IPS DF 19.7 (cell line): Measurements from ENCODE around the gene TRAPPC6A.

Source experiments
- DNase-seq: peaks from one replicate; pipeline ENCODE4 v3.0.0-alpha.2; 2013; ENCODE audit warnings: low read depth, low spot score

The TRAPPC6A gene

GRCh38 chr19:45186509-45187334, 8.7 kb upstream of the TRAPPC6A start:
- DNase-seq, result no peak

DNA sequence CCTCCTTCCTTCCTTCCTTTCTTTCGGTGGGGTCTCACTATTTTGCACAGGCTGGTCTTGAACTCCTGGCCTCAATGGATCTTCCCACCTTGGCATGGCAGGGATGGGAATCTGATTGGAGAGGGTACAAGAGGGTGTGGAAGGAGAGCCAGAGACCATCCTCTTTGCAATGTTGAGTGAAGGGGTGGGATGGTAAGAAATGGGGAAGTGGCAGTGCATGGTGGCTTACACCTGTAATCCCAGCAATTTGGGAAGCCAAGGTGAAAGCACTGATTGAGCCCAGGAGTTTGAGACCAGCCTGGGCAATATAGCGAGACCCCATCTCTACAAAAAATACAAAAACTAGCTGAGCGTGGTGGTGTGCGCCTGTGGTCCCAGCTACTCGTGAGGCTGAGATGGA, 6.1 kb upstream of the TRAPPC6A start:
- no peak for DNase-seq

GRCh38 chr19:45182758-45183157, 4.7 kb upstream of the TRAPPC6A start:
- DNase-seq, result no peak

- DNase-seq, result no peak
These were observed 2.9 kb upstream of the TRAPPC6A start for GRCh38 chr19:45180936-45181335.

DNA sequence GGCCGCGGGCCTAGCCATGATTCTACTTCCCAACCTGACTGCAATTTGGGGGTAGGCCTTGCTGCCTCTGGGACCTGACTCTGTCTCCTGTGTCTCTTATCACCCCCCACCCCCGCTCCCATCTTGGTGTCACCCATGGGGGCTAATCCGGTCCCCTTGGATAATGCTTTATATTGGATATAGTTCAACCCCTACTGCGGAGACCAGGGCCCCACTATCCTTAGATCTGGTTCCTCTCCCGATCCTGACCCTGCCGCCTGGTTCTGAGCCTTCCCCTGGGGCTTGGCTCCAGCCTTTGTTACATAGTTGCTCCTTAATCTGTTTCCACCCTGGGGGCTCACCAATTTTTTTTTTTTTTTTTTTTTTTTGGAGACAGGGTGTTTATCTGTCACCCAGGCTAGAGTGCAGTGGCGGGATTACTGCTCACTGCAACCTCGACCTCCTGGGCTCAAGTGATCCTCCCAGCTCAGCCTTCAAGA, 1.9 kb upstream of the TRAPPC6A start:
- no peak for DNase-seq

- no peak for DNase-seq
These were observed 1.2 kb upstream of the TRAPPC6A start for GRCh38 chr19:45179072-45179891.

DNA sequence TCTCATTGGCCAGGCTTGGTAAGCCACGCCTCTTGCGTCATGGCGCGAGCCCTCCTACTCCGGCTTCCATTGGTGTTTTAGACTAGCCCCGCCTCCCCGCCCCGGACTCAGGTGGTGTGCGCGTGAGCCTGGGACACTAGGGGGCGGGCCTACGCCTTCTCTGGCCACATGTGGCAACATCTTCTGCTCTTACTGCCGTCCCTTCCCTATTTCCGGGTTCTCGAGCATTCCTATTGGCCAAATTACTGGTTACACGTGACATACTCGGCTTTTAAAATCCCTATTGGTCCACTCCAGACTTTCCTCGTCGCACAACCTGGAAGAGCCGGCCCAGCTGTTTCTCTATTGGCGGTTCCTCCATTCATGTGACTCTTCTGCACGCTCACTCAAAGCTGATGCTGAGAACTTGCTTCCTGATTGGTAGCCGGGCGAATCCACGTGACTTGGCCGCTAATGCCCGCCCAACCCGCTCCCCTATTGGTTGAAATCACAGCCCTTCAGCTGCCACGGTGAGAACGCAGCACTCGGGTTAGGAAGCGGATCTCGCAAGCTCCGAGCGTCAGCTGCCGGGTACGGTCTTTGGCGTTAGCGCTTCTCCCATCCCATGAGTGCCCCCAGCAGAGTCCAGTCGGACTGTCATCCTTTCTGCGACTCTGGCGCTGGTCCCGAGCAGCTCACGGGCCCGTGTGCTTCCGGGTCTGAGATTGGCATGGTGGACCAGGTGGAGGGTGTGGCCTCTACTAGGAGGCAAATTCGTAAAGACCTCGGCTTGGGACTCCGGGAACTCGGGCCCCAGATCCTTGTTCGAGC, 430 bp upstream of the TRAPPC6A start, which contains the start of gene BLOC1S3:
BLOC1S3 (plus strand) TSS at position 523 of the 810 bp plus-strand sequence. CDS start 513 bp downstream, outside the sequence.
- DNase-seq, result peak; percentile 100

DNA sequence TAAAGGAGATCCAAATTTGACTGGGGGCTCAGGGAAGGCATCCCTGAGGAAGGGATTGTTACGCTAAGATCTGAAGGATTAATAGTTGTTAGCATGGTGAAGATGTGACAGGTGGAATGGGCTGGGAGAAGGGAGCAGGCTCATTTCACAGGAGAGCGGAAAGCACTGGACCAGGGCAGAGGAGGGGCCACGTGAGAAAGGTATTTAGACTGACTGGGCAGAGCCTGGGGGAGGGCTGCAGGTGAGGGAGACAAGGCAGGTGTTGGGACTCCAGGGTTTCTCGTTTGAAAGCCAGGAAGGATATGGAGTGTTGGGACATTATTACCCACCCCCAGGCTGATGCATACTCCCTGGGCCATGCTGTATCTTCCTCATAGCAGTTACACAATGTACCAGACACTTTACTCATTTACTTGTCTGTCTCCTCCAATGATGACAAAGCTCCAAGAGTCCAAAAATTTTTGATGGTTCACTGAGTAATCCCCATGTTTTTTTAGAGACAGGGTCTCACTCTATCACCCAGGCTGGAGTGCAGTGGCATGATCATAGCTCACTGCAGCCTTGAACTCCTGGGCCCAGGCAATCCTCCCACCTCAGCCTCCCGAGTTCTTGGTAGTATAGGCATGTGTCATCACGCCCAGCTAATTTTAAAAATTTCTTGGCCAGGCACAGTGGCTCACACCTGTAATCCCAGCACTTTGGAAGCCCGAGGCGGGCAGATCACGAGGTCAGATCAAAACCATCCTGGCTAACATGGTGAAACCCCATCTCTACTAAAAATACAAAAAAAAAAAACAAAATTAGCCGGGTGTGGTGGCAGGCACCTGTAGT, 2.3 kb downstream of the TRAPPC6A start:
- no peak for DNase-seq

GRCh38 chr19:45173816-45174215, 4.2 kb downstream of the TRAPPC6A start:
- DNase-seq, result no peak

- no peak for DNase-seq
These were observed 5.3 kb downstream of the TRAPPC6A start for GRCh38 chr19:45172611-45173208.

- DNase-seq, result no peak
These were observed 5.9 kb downstream of the TRAPPC6A start for GRCh38 chr19:45172173-45172572.

- no peak for DNase-seq
These were observed 6.8 kb downstream of the TRAPPC6A start for GRCh38 chr19:45171211-45171623.

GRCh38 chr19:45170146-45171106, 7.6 kb downstream of the TRAPPC6A start:
- no peak for DNase-seq

- DNase-seq, result no peak
These were observed 8.4 kb downstream of the TRAPPC6A start for GRCh38 chr19:45169602-45170001.

- no peak for DNase-seq
These were observed 9.2 kb downstream of the TRAPPC6A start for GRCh38 chr19:45168767-45169351.

DNA sequence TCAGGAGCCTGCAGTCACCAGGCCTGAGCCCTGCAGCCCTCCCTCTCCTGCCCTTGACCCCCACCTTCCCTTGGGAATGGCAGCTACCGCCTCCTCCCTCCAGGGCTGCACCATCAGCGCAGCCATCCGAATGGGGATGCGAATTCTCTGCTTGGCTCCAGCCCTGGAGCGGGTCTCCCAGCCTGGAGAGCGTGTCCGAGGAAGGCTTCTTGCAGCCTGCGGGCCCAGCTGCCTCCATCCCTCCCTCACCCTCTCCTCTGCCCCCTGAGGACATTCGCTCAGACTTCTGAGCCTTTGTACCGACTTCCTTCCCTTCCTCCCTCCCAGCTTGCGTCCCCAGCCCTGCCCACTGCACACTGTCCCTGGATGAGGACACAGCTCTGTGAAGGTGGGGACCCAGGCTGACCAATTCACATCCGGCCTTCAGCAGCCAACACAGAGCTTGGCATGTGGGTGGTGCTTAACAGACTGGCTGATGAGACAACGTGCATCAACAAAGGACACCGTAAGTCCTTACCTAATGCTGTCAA, 11.2 kb downstream of the TRAPPC6A start:
- DNase-seq, result no peak

GRCh38 chr19:45164577-45165335, 13.3 kb downstream of the TRAPPC6A start:
- no peak for DNase-seq
